Medulla oblongata (tissue), 1 donor: ENCODE data around the gene ACACA.

Experiments used
- DNase-seq: peaks from one replicate; pipeline ENCODE4 v3.0.0-alpha.2; 2015; ENCODE audit errors: extremely low spot score

ACACA gene

DNA sequence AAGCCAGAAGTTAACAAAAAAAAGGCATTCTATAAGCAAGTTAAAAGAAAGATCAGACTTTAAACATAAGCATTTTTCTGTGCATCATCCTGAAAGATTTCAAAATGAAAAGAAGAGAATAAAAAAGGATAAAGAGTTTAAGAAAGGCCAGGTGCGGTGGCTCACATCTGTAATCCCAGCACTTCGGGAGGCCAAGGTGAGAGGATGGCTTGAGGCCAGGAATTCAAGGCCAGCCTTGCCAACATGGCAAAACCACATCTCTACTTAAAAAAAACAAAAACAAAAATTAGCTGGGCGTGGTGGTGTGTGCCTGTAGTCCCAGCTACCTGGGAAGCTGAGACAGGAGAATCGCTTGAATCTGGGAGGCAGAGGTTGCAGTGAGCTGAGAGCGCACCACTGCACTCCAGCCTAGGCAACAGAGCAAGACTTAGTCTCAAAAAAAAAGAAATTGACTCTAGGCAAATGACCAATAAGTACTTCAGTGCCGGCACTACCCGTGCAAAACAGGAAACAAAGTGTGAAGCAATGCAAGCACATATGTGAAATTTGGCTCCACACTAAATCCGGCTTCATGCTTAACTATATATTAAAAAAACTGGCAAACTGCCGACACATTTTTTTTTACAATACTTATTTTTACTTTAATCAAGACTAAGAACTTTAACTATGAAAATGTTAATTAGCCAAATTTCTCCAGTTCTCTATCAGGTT is 114.1 kb downstream of the ACACA start:
- DNase-seq: no peak

- DNase-seq: no peak
These were observed 115.3 kb downstream of the ACACA start for GRCh38 chr17:37291351-37291750.

DNA sequence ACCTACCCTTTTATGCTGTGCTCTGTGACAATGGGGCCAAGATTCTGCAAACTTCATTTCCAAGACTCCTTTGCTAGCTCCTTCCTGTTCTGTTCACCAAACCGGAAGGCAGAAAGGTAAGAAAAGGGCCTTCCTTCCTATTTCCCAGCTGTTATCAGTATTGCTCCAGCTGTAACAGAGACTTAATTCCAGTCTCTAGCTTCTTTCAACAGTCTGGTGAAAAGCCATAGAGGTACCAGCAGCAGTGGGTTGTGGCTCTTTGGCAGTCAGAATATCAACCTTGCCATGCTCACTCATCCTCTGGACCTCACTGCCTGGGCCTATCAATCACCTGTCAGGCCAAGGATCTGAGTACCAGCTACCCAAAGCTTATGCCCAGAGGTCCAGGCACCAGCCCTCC is 120.2 kb downstream of the ACACA start:
- DNase-seq: no peak

DNA sequence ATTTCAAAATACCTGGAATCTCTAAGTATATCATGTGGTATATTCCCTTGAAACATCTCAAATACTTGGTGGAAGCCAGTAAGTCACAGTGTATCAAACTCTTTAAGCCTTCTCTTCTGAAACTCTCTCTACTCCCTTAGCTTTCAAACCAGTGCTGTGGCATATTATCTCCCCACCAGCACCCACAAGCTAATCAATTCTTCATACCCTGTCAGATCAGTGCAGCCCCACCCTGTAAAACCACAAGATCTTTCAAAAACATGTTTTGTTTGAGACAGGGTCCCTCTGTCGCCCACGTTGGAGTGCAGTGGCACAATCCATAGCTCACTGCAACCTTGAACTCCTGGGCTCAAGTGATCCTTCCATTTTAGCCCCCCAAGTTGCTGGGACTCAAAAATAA is 122.4 kb downstream of the ACACA start:
- no peak for DNase-seq

- DNase-seq: no peak
These were observed 123.1 kb downstream of the ACACA start for GRCh38 chr17:37283414-37283961.

GRCh38 chr17:37280841-37281240 is 125.8 kb downstream of the ACACA start:
- no peak for DNase-seq

GRCh38 chr17:37278247-37278894 is 128.3 kb downstream of the ACACA start:
- DNase-seq: no peak

- no peak for DNase-seq
These were observed 130.2 kb downstream of the ACACA start for GRCh38 chr17:37276475-37276874.

DNA sequence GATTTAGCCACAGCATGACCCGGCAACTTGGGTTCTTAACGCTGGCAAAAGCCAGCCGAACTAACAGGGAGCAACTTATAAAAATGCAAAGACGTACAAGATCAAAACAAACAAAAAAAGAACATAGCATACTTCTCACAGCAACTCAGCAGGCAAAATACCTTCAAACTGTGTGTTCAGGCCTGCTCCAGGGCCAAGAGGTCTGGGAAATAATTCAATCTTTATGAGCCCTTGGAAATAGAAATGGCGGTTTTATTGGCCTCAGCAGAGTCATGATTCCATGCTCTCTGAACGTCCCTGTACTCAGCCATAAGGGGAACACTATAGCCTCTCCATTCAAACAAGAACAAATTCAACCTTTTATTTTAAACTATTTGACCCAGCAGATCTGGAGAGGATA is 132.2 kb downstream of the ACACA start:
- no peak for DNase-seq

GRCh38 chr17:37273409-37274051 is 133.1 kb downstream of the ACACA start:
- no peak for DNase-seq

- no peak for DNase-seq
These were observed 141.0 kb downstream of the ACACA start for GRCh38 chr17:37265446-37266173.

GRCh38 chr17:37261286-37261685 is 145.3 kb downstream of the ACACA start:
- no peak for DNase-seq

DNA sequence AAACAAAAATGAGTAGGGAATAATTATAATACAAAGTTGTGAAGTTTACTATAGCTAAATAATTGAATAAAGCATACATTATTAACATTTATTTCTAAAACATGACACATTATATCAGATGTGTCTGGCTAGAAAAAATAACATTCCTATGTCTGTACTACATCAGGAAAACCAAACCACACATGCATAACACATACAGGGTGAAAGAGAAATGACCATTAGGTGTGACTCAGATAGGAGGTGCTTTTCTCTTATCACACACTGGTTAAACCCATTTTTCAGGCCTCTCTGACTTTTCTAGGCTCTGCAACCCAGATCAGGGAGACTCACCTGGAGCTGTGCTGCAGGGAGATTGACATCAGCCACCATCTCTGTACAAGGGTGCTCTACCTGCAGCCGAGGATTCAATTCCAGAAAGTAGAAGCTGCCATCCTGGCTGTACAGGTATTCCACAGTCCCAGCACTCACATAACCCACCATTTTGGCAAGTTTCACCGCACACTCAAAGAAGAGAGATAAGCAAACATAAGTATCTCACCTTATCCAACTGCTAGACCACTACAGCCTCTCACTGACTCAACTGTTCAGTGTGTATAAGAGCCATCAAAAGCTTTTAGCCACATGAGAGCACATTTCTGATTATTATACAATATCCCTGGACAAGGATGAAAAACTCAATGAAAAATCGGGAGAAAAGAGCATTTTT is 147.5 kb downstream of the ACACA start:
- DNase-seq: no peak

- DNase-seq: no peak
These were observed 150.0 kb downstream of the ACACA start for GRCh38 chr17:37256627-37257026.

DNA sequence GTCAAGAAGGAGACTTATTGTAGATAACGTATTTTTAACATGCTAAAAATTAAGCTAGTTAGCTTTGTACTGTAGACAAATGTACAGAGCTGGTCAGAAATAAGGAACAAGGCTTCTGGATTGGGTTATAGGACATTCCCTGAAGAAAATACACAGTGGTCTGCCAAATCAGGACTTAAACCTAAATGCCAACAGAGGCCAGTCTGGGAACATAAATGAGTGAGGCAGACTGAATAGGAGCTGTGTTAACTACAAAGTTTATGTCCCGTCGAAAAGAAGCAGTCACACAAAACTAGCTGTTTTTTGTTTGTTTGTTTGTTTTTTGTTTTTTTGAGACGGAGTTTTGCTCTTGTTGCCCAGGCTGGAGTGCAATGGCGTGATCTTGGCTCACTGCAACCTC is 151.2 kb downstream of the ACACA start:
- DNase-seq: peak; percentile 49

GRCh38 chr17:37247825-37248224 is 158.8 kb downstream of the ACACA start:
- DNase-seq: no peak

DNA sequence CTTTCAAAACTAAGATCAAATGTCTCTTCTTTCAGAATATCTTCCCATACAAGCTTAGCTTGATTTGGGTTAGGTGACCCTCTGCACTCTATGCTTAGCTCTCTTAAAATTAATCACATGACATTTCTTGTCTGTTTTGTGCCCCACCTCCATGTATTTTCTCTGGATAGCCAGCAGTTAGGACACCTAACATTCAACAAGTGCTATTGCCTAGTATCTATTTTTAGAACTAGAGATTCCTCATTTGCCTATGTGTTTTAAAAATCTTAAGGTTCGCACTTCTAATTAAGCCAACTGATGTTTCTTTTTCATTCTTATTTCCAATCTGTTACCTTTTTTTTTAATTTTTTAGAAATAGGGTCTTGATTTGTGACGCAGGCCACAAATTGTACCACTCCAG is 160.6 kb downstream of the ACACA start:
- no peak for DNase-seq

DNA sequence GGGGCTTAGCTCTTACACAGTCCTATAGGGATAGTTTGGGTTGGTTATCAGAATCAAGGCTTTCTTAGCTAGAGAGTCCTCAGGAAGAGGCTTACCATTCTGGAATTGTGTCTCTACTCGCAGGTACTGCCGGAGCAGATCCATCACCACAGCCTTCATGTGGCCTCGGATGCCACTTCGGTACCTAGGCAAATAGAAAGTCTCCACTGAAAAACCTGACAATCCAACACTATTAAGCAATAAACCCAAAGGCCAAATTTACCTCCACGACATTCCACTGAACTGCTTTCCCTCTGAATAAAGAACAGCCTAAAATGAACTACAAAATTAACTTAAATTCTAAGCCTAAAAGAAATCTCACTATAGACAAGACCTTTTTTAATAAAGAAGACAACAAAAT is 166.3 kb downstream of the ACACA start:
- no peak for DNase-seq

- DNase-seq: peak; percentile 21
These were observed 166.8 kb downstream of the ACACA start for GRCh38 chr17:37239690-37240334.

- no peak for DNase-seq
These were observed 172.5 kb downstream of the ACACA start for GRCh38 chr17:37234106-37234505.

DNA sequence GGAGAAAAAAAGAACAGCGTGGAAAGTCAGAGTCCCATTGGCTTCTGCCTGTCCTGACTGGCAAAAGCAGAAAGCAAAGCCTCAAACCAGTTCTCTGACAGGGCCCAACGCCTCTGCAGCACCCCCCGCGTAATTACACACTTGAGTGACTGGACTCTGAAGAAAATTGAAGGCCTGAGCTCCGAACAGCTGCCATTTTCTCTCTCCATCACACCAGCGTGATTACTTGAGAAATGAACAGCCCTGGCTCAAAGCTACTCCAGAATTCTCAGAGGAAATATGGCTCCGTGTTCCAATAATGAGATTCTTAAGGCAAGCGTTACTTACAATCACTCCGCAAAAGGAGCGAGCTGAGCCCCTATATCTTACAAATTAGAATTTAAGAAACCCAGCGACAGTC is 173.6 kb downstream of the ACACA start:
- DNase-seq: no peak
